GM18505 (cell line): Measurements from ENCODE around the gene LYST.

Experiments used
- ATAC-seq: cut with Tn5 transposase; IDR thresholded peaks from one replicate; pipeline ENCODE4 v1.9.1; 2021; ENCODE audit not compliant: unreplicated experiment
- POLR2A ChIP-seq: IDR thresholded peaks from 4 replicates; pipeline ENCODE4 v1.6.1; 2011; ENCODE audit warnings: borderline replicate concordance; ENCODE audit not compliant: insufficient read depth, insufficient read length; ENCODE audit errors: extremely low read depth

The LYST gene

GRCh38 chr1:235876402-235876841, 9.7 kb upstream of the LYST start:
- TF ChIP-seq POLR2A = no peak

GRCh38 chr1:235875036-235875597, 8.4 kb upstream of the LYST start:
- ATAC-seq = no peak
- no peak for TF ChIP-seq POLR2A

More at GRCh38 chr1:235876402-235876841, 9.7 kb upstream of the LYST start:
- no peak for ATAC-seq

- ATAC-seq = no peak
- TF ChIP-seq POLR2A = no peak
Observed at GRCh38 chr1:235874261-235874660, 7.6 kb upstream of the LYST start.

GRCh38 chr1:235873571-235873970, 6.9 kb upstream of the LYST start:
- ATAC-seq = no peak
- no peak for TF ChIP-seq POLR2A

GRCh38 chr1:235873045-235873444, 6.3 kb upstream of the LYST start:
- ATAC-seq = no peak
- no peak for TF ChIP-seq POLR2A

GRCh38 chr1:235872270-235872669, 5.6 kb upstream of the LYST start:
- TF ChIP-seq POLR2A = no peak
- no peak for ATAC-seq

GRCh38 chr1:235867903-235868469, 1.3 kb upstream of the LYST start:
- TF ChIP-seq POLR2A = no peak
- no peak for ATAC-seq

GRCh38 chr1:235866913-235867845, 473 bp upstream of the LYST start:
- peak; percentile 80 for TF ChIP-seq POLR2A
- peak; percentile 75 for ATAC-seq

DNA sequence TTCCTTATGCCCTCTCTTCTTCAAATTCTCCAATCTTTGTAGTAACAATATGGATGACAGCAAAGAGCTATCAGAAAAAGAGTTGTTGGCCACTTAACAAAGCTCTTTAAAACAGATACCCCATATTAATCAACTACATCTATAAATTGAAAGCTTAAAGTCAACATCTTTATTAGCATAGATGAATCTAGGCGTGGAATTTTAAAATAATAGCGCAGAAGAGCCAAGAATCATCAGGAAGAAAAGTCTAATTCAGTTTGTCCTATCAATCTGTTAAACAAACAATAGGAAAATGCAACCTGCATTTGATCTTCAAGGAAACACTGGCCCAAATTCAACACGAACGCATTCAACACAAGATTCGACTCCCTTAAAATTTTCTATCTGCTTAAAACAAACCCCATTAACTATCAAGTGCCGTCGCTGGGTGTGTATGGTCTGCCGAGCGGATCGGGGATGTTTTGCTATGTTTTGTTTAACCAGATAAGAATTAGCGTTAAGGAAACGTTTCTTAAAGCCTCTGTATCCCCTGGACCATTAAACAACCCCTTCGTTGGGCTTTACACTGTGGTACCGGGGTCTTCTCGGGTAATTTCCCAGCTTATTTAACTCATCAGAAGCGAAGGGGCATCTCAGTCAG, 1.0 kb downstream of the LYST start:
- no peak for TF ChIP-seq POLR2A
- ATAC-seq = no peak

GRCh38 chr1:235864931-235865525, 1.7 kb downstream of the LYST start:
- no peak for TF ChIP-seq POLR2A
- no peak for ATAC-seq

DNA sequence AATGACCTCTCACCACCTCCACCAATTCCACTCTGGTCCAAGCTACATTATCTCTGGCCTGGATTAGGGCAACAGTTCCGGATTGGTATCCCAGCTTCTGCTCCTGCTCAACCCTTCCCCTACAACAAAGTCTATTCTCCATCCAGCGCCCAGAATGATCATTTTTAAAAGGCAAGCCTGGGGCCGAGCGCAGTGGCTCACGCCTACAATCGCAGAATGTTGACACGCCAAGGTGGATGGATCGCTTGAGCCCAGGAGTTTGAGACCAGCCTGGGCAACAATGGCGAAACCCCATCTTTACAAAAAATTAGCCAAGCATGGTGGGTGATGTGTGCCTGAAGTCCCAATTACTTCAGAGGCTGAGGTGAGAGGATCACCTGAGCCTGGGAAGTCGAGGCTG, 2.2 kb downstream of the LYST start:
- TF ChIP-seq POLR2A = no peak
- no peak for ATAC-seq

DNA sequence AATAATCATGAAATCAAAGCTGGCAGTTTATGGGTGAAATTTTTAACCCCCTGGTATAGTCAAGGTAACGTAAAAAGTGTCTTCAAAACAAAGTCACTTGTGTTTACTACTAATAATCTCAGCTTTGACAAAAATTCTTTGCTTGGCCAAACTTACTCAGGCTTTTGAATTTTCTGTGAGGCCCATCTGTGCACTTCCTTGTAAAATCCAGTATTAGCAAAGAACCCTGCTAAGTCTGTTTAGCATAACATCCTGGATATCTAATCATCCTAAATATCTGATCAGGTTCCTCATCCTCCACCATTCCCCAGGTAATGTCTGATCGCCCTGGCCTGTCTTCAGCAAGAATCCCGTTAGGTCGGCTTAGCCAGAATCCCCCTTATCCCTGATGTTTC, 3.0 kb downstream of the LYST start:
- TF ChIP-seq POLR2A = no peak
- ATAC-seq = no peak

DNA sequence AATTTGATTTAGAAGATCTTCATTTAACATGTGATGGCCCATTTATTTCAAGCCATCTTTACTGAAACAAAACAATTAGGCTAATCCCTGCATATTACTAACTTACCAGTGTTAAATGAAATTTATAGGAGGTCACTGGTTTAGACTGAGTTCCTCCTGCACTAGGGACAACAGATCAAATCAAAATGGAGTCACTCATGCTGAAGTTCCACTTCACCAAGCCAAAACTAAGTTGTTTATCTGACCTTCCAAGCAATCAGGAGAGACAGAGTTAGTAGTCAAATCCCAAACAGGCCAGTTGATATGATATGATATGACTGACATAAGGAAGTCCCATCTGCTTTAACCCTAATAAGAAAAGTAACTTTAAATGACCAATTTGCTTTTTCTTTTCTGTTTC, 4.8 kb downstream of the LYST start:
- no peak for TF ChIP-seq POLR2A
- no peak for ATAC-seq
